SK-N-SH treated with all-trans-retinoic acid at 6 μM for 48 hours (cell line): Measurements from ENCODE around the gene SSC4D.
A peak's percentile ranks its signal among the peaks of the same experiment; 100 is the strongest.

ENCODE experiments used
- ATAC-seq: fragments of 200-7000 bp; cut with Tn5 transposase; 3 replicates; pipeline ENCODE4 v1.9.1; 2020; ENCODE audit warnings: mild to moderate bottlenecking, moderate library complexity
- BACH2 ChIP-seq: fragments of 250-450 bp; sonication (Bioruptor Pico); IDR thresholded peaks from 2 replicates; pipeline ENCODE4 v1.9.0; 2021; ENCODE audit warnings: mild to moderate bottlenecking, borderline replicate concordance
- ESRRG ChIP-seq: fragments of 250-450 bp; sonication (Bioruptor Pico); IDR thresholded peaks from 2 replicates; pipeline ENCODE4 v1.6.1; 2021; ENCODE audit warnings: mild to moderate bottlenecking
- GLIS3 ChIP-seq: fragments of 250-450 bp; sonication (Bioruptor Pico); IDR thresholded peaks from 2 replicates; pipeline ENCODE4 v1.5.0; 2020; ENCODE audit warnings: mild to moderate bottlenecking, moderate library complexity
- ISL1 ChIP-seq: fragments of 250-450 bp; sonication (Bioruptor Pico); IDR thresholded peaks from 2 replicates; pipeline ENCODE4 v2.1.2; 2022; ENCODE audit warnings: mild to moderate bottlenecking, moderate library complexity
- OSR1 ChIP-seq: fragments of 250-450 bp; sonication (Bioruptor Pico); IDR thresholded peaks from 2 replicates; pipeline ENCODE4 v1.8.0; 2022; ENCODE audit warnings: moderate library complexity, mild to moderate bottlenecking, inconsistent platforms
- RARB ChIP-seq: fragments of 250-450 bp; sonication (Bioruptor Pico); IDR thresholded peaks from 2 replicates; pipeline ENCODE4 v1.8.0; 2021; ENCODE audit warnings: mild to moderate bottlenecking, moderate library complexity
- SNAI2 ChIP-seq: fragments of 250-450 bp; sonication (Bioruptor Pico); IDR thresholded peaks from 2 replicates; pipeline ENCODE4 v1.5.0; 2020; ENCODE audit warnings: mild to moderate bottlenecking, moderate library complexity
- TCF4 ChIP-seq: fragments of 250-450 bp; sonication (Bioruptor Pico); IDR thresholded peaks from 2 replicates; pipeline ENCODE4 v1.8.0; 2021; ENCODE audit warnings: mild to moderate bottlenecking, moderate library complexity, borderline replicate concordance
- ZFP3 ChIP-seq: fragments of 250-450 bp; sonication (Bioruptor Pico); IDR thresholded peaks from 2 replicates; pipeline ENCODE4 v1.5.0; 2020; ENCODE audit warnings: mild to moderate bottlenecking, moderate library complexity
- ZNF565 ChIP-seq: fragments of 450-650 bp; formaldehyde crosslinking; conservative IDR thresholded peaks from 2 replicates; pipeline ENCODE4 v1.5.0; 2020; ENCODE audit warnings: low read depth, mild to moderate bottlenecking, moderate library complexity
- ZNF70 ChIP-seq: fragments of 450-650 bp; formaldehyde crosslinking; IDR thresholded peaks from 2 replicates; pipeline ENCODE4 v1.5.0; 2020; ENCODE audit warnings: mild to moderate bottlenecking, moderate library complexity
- ZNF8 ChIP-seq: fragments of 450-650 bp; formaldehyde crosslinking; IDR thresholded peaks from 2 replicates; pipeline ENCODE4 v1.5.0; 2020; ENCODE audit warnings: mild to moderate bottlenecking, moderate library complexity
- TF ChIP-seq, protein P1 (sequence below): fragments of 250-450 bp; sonication (Bioruptor Pico); IDR thresholded peaks from 2 replicates; pipeline ENCODE4 v1.8.0; 2020; ENCODE audit warnings: mild to moderate bottlenecking, moderate library complexity, borderline replicate concordance
- TF ChIP-seq, protein P2 (sequence below): fragments of 250-450 bp; sonication (Bioruptor Pico); IDR thresholded peaks from 2 replicates; pipeline ENCODE4 v1.5.1; 2020; ENCODE audit warnings: low read depth, mild to moderate bottlenecking, moderate library complexity
- TF ChIP-seq, protein P3 (sequence below): fragments of 250-450 bp; sonication (Bioruptor Pico); IDR thresholded peaks from 2 replicates; pipeline ENCODE4 v1.8.0; 2021; ENCODE audit warnings: low read depth, mild to moderate bottlenecking, moderate library complexity, borderline replicate concordance
- TF ChIP-seq, protein P4 (sequence below): fragments of 250-450 bp; sonication (Bioruptor Pico); IDR thresholded peaks from 2 replicates; pipeline ENCODE4 v1.5.0; 2020; ENCODE audit warnings: mild to moderate bottlenecking, moderate library complexity

Gene SSC4D

DNA sequence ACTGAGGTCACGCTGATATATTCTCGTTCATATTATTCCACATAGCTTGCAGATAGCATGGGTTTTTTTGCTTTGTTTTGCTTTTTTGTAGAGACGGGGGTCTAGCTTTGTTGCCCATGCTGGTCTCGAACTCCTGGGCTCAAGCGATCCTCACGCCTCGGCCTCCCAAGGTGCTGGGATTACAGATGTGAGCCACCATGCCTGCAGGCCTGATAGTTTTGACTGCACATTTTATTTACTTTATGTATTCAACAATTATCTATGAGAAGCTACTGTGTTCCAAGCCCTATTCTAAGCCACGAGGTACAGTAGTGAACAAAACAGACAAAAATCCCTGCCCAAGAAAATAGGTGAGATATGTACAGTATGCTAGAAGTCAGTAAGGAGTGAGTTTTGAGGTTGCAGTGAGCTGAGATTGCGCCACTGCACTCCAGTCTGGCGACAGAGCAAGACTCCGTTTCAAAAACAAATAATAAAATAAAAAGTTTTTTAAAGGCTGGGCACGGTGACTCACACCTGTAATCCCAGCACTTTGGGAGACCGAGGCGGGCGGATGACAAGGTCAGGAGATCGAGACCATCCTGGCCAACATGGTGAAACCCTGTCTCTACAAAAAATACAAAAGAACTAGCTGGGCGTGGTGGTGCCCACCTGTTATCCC lies 49.4 kb downstream of the SSC4D start:
- TF ChIP-seq ZNF8 (CRISPR knock-in tag), result no peak
- TF ChIP-seq BACH2 (CRISPR knock-in tag), result no peak
- TF ChIP-seq ZNF70 (CRISPR knock-in tag), result no peak
- TF ChIP-seq, protein P1, sequence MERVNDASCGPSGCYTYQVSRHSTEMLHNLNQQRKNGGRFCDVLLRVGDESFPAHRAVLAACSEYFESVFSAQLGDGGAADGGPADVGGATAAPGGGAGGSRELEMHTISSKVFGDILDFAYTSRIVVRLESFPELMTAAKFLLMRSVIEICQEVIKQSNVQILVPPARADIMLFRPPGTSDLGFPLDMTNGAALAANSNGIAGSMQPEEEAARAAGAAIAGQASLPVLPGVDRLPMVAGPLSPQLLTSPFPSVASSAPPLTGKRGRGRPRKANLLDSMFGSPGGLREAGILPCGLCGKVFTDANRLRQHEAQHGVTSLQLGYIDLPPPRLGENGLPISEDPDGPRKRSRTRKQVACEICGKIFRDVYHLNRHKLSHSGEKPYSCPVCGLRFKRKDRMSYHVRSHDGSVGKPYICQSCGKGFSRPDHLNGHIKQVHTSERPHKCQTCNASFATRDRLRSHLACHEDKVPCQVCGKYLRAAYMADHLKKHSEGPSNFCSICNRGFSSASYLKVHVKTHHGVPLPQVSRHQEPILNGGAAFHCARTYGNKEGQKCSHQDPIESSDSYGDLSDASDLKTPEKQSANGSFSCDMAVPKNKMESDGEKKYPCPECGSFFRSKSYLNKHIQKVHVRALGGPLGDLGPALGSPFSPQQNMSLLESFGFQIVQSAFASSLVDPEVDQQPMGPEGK (CRISPR knock-in tag), result no peak
- TF ChIP-seq OSR1, result no peak
- TF ChIP-seq, protein P2, sequence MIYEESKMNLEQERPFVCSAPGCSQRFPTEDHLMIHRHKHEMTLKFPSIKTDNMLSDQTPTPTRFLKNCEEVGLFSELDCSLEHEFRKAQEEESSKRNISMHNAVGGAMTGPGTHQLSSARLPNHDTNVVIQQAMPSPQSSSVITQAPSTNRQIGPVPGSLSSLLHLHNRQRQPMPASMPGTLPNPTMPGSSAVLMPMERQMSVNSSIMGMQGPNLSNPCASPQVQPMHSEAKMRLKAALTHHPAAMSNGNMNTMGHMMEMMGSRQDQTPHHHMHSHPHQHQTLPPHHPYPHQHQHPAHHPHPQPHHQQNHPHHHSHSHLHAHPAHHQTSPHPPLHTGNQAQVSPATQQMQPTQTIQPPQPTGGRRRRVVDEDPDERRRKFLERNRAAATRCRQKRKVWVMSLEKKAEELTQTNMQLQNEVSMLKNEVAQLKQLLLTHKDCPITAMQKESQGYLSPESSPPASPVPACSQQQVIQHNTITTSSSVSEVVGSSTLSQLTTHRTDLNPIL (CRISPR knock-in tag), result no peak
- no peak for TF ChIP-seq ISL1 (CRISPR knock-in tag)
- TF ChIP-seq, all 23 proteins: peak for 0
- ATAC-seq, result no peak

DNA sequence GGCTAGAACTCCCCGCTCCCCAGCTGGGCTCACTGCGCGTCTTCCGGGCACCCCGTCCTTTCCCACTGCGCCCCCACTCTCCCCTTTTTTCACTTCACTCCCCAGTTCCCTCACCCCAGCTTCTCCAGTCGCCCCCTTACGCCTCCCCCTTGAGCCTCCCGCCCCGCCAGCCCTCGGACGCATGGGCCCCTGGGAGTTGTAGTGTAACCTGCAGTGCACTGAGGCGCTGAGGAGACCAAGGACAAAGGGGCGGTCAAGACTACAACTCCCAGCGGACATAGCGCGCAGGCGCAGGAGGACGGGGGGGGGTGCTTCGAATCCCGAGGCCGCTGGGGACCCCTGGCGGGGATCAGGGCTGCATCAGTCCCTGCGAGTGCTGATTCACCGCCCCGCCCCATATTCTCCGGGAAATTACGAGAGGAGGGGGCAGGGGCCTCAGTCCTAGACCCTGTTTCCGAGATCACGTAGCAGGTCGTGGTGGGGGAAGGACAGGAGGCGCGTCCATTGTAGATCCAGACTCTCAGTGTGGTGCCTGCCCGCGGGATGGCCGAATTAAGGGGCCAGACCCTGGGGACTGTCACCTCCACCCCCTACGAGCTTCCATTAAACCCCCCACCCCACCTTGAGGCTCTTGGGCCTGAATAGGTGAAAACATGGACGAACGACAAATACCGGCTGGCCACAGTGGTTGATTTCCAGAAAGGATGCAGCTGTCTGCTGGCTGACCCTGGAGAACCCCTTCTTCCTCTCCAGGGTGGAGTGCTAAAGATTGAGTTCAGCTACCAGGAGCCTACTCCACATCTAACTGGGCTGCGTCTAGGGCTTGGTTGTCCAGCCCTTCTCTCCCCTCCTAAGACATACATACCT lies 50.2 kb downstream of the SSC4D start:
- TF ChIP-seq TCF4 (CRISPR knock-in tag), result no peak
- TF ChIP-seq, protein P3, sequence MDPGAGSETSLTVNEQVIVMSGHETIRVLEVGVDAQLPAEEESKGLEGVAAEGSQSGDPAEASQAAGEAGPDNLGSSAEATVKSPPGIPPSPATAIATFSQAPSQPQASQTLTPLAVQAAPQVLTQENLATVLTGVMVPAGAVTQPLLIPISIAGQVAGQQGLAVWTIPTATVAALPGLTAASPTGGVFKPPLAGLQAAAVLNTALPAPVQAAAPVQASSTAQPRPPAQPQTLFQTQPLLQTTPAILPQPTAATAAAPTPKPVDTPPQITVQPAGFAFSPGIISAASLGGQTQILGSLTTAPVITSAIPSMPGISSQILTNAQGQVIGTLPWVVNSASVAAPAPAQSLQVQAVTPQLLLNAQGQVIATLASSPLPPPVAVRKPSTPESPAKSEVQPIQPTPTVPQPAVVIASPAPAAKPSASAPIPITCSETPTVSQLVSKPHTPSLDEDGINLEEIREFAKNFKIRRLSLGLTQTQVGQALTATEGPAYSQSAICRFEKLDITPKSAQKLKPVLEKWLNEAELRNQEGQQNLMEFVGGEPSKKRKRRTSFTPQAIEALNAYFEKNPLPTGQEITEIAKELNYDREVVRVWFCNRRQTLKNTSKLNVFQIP (CRISPR knock-in tag), result no peak
- peak; percentile 58; the same call in 1 of the 2 replicates for TF ChIP-seq SNAI2 (CRISPR knock-in tag)
- TF ChIP-seq, protein P1 (CRISPR knock-in tag), result 0 out of 2 replicates have a peak, but pooled peaks have one; percentile 56
- no peak for TF ChIP-seq ISL1 (CRISPR knock-in tag)
- TF ChIP-seq, protein P4, sequence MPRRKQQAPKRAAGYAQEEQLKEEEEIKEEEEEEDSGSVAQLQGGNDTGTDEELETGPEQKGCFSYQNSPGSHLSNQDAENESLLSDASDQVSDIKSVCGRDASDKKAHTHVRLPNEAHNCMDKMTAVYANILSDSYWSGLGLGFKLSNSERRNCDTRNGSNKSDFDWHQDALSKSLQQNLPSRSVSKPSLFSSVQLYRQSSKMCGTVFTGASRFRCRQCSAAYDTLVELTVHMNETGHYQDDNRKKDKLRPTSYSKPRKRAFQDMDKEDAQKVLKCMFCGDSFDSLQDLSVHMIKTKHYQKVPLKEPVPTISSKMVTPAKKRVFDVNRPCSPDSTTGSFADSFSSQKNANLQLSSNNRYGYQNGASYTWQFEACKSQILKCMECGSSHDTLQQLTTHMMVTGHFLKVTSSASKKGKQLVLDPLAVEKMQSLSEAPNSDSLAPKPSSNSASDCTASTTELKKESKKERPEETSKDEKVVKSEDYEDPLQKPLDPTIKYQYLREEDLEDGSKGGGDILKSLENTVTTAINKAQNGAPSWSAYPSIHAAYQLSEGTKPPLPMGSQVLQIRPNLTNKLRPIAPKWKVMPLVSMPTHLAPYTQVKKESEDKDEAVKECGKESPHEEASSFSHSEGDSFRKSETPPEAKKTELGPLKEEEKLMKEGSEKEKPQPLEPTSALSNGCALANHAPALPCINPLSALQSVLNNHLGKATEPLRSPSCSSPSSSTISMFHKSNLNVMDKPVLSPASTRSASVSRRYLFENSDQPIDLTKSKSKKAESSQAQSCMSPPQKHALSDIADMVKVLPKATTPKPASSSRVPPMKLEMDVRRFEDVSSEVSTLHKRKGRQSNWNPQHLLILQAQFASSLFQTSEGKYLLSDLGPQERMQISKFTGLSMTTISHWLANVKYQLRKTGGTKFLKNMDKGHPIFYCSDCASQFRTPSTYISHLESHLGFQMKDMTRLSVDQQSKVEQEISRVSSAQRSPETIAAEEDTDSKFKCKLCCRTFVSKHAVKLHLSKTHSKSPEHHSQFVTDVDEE (CRISPR knock-in tag), result 0 out of 2 replicates have a peak, but pooled peaks have one; percentile 55
- TF ChIP-seq ZFP3, result no peak
- TF ChIP-seq ESRRG (CRISPR knock-in tag), result no peak
- no peak for TF ChIP-seq RARB (CRISPR knock-in tag)
- ATAC-seq, result peak; percentile 94

DNA sequence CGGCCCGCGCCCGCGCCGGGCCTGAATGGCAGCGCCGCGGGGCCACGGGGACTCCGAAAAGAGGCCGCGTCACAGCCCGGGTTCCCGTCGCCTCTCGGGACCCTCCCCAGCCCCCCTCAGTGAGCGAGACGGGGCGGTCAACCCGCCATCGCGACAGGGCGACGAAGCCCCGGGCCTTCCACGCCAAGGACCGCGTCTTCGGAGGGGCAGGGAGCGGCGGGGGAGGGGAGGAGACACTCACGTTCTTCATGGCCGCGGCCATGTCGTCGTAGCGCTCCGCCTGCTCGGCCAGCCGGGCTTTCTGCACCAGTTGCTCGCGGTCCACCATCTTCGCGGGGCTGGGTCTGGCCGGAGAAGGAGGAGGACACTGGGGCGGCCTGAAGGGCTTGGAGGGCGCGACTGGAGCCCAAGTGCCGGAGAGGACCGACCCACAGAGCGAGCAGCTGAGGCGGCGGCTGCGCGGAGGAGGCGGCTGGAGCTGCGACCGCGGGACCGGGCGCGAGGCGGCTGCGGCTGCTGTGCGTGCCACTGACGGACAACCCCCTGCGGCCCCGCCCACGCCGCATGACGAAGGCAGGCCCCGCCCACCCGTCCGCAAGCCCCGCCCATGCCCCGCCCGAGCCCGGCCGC lies 50.9 kb downstream of the SSC4D start, which contains the start of gene YWHAG:
Gene YWHAG, minus strand, starts transcription at position 511 of the 630 bp plus-strand sequence. Its CDS starts 183 bp downstream, at position 328.
- TF ChIP-seq, protein P3 (CRISPR knock-in tag), result no peak
- TF ChIP-seq ZFP3 (peak; percentile 55; the same call in 1 of the 2 replicates), ZNF565 (CRISPR knock-in tag) (no peak), ISL1 (CRISPR knock-in tag) (no peak), GLIS3 (no peak), BACH2 (CRISPR knock-in tag) (no peak)
- TF ChIP-seq, protein P2 (CRISPR knock-in tag), result no peak
- TF ChIP-seq, protein P4 (CRISPR knock-in tag), result peak; percentile 28; the same call in 1 of the 2 replicates
- ATAC-seq, result peak; percentile 83
